NCI-H774 (cell line): ENCODE measurements around the gene ACY1.

Experiments used
- DNase-seq: peaks from one replicate; lab custom pipeline; 2025; lab: John Stamatoyannopoulos, UW

Gene ACY1

GRCh38 chr3:52005571-52005986, 22.2 kb downstream of the ACY1 start:
- no peak for DNase-seq

GRCh38 chr3:52006017-52006819, 22.9 kb downstream of the ACY1 start:
- DNase-seq = no peak

- no peak for DNase-seq
Measured at GRCh38 chr3:52006820-52007133, 23.4 kb downstream of the ACY1 start.

- DNase-seq = no peak
Measured at GRCh38 chr3:52007291-52007690, 24.0 kb downstream of the ACY1 start.

GRCh38 chr3:52010431-52010830, 27.1 kb downstream of the ACY1 start:
- DNase-seq = no peak

GRCh38 chr3:52012699-52013098, 29.4 kb downstream of the ACY1 start:
- DNase-seq = no peak

- DNase-seq = no peak
Measured at GRCh38 chr3:52013802-52014598, 30.7 kb downstream of the ACY1 start.

- no peak for DNase-seq
Measured at GRCh38 chr3:52014613-52015012, 31.3 kb downstream of the ACY1 start.

- DNase-seq = no peak
Measured at GRCh38 chr3:52015438-52016228, 32.3 kb downstream of the ACY1 start.

- no peak for DNase-seq
Measured at GRCh38 chr3:52017586-52017985, 34.3 kb downstream of the ACY1 start.

GRCh38 chr3:52018319-52019000, 35.1 kb downstream of the ACY1 start:
- DNase-seq = no peak

GRCh38 chr3:52019352-52020080, 36.2 kb downstream of the ACY1 start:
- DNase-seq = no peak

GRCh38 chr3:52020796-52021195, 37.5 kb downstream of the ACY1 start:
- DNase-seq = no peak

GRCh38 chr3:52021489-52022268, 38.3 kb downstream of the ACY1 start:
- no peak for DNase-seq

GRCh38 chr3:52022323-52023100, 39.2 kb downstream of the ACY1 start:
- no peak for DNase-seq

GRCh38 chr3:52023101-52023770, 39.9 kb downstream of the ACY1 start:
- DNase-seq = no peak

- DNase-seq = no peak
Measured at GRCh38 chr3:52023860-52024764, 40.8 kb downstream of the ACY1 start.
